Activated CD4-positive, alpha-beta memory T cell treated with anti-CD3 and anti-CD28 coated beads, Interleukin-2, amount 10 ng/mL, durations not matched to agents 7 days and 5 days (primary cell): ENCODE data around the gene BRMS1L. TPM values are rescaled to one million over a fixed set of nuclear protein-coding genes. Genes with fewer than 3 reads are reported as not detected.
"Not testable (repeated sequence)": the region's sequence is repeated elsewhere in the genome, so short reads cannot be mapped to it uniquely, and the experiment has no call there.

Experiments used
- CTCF ChIA-PET: fragments of 350-600 bp; sonication (Branson Sonifier 250); formaldehyde crosslinking; loops from one replicate; lab custom pipeline; 2021; ENCODE audit warnings: antibody characterized with exemption, inconsistent platforms; lab: Charles Lee
- POLR2A ChIA-PET: fragments of 350-600 bp; sonication (Branson Sonifier 250); formaldehyde crosslinking; loops from one replicate; lab custom pipeline; 2021; ENCODE audit warnings: antibody characterized with exemption; lab: Charles Lee
- DNase-seq: peaks from one replicate; pipeline ENCODE4 v3.0.0-alpha.2; 2020
- H3K27ac Mint-ChIP-seq: one replicate; pipeline ENCODE4 v1.8.0; 2021; ENCODE audit warnings: mild to moderate bottlenecking, mixed read lengths
- H3K27me3 Mint-ChIP-seq: one replicate; pipeline ENCODE4 v1.8.0; 2021; ENCODE audit warnings: mixed read lengths
- H3K36me3 Mint-ChIP-seq: one replicate; pipeline ENCODE4 v1.8.0; 2021; ENCODE audit warnings: low read depth, mixed read lengths
- H3K4me1 Mint-ChIP-seq: one replicate; pipeline ENCODE4 v1.8.0; 2021; ENCODE audit warnings: mixed read lengths
- H3K4me3 Mint-ChIP-seq: one replicate; pipeline ENCODE4 v1.8.0; 2021; ENCODE audit warnings: mild to moderate bottlenecking, mixed read lengths
- H3K9me3 Mint-ChIP-seq: one replicate; pipeline ENCODE4 v1.8.0; 2021; ENCODE audit warnings: mixed read lengths
- total RNA-seq, 2 experiments: library from RNA; stranded (reverse); gene quantifications; one replicate each; pipeline ENCODE4 v1.2.3, GENCODE V29; 2021

BRMS1L gene, protein sequence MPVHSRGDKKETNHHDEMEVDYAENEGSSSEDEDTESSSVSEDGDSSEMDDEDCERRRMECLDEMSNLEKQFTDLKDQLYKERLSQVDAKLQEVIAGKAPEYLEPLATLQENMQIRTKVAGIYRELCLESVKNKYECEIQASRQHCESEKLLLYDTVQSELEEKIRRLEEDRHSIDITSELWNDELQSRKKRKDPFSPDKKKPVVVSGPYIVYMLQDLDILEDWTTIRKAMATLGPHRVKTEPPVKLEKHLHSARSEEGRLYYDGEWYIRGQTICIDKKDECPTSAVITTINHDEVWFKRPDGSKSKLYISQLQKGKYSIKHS
- 1 to 10 TPM; 3.2 to 4.3 TPM for total RNA-seq

DNA sequence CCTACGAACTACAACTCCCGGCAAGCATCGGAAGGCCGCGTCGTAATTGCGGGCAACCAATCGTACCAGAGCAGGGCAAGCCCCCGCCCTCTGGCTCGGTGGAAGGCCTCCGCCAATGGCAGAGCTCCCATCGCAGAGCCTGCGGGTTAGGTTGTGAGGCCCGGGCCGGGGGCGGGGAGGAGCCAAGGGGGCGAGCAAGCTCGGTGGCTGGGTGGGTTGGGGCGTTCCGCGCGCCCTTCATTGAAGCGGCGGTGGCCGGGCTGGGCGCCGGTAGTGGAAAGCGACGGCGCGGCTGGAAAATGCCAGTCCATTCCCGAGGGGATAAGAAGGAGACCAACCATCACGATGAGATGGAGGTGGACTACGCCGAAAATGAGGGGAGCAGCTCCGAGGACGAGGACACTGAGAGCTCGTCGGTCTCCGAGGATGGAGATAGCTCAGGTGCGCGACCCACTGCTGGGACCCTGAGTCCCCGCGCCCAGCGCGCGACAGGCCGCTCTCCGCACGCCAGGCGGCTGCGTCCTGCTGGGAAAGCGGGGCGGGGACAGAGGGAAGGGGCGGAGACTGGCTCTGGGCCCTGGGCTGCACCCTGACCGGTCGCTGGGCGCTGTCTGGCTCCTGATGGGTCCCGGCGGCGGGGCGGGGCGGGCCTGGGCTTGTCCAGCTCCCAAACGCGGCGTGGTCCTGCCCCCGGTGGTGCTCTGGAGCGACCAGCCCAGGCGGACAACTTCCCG lies at the start of gene BRMS1L:
Gene BRMS1L, plus strand, starts transcription at position 121 of the 734 bp plus-strand sequence. Its CDS starts 179 bp downstream, at position 300.
- no peaks in the 10 kb centered on the region for H3K9me3 Mint-ChIP-seq
- peaks cover 28% of the 10 kb centered on the region for H3K4me1 Mint-ChIP-seq
- H3K4me3 Mint-ChIP-seq: peak within 1 kb of the TSS; percentile 76
- DNase-seq: peak; percentile 98
- peaks cover 3% of the 10 kb centered on the region for H3K27me3 Mint-ChIP-seq
- CTCF ChIA-PET: interaction anchor here (0.7 to 3.2 kb wide), 7 partner anchors 9 to 388 kb away, joined by 3 to 21 read pairs (median 5); partner anchors contain the start of gene RALGAPA1
- H3K36me3 Mint-ChIP-seq: peaks cover 4% of the 10 kb centered on the region
- POLR2A ChIA-PET: interaction anchor here (0.6 to 2.1 kb wide), 13 partner anchors 9 to 844 kb away, joined by 3 to 10 read pairs (median 3); partner anchors contain the start of genes FAM177A1, MBIP, PPP2R3C and RALGAPA1
- H3K27ac Mint-ChIP-seq: peak within 1 kb of the TSS; percentile 54

DNA sequence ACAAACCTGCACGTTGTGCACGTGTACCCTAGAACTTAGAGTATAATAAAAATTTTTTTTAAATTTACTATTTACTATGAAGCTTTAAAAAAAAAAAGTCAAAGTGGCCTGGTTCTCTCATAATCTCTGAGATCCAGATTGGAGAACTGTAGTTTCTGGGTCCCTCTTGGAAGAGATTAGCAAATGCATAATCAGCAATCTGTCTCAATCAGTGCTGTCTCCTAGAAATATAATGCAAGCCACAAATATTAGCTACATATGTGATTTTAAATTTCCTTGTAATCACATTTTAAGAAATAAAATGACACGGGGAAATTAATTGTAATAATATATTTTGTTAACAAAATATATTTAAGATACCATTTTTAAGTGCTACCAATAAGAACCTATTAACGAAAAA lies 49.3 kb upstream of the BRMS1L start:
- ChIA-PET CTCF (interaction anchor here (0.8 to 1.4 kb wide), 2 partner anchors 11 to 45 kb away, joined by 3 read pairs; no protein-coding TSS in a partner anchor), POLR2A (no interaction called here)
- no peak overlapping the region for H3K4me3 Mint-ChIP-seq
- H3K36me3 Mint-ChIP-seq: peaks cover 12% of the 10 kb centered on the region
- no peaks in the 10 kb centered on the region for H3K4me1 Mint-ChIP-seq
- DNase-seq: no peak
- H3K9me3 Mint-ChIP-seq: peaks cover 9% of the 10 kb centered on the region
- H3K27me3 Mint-ChIP-seq: no peaks in the 10 kb centered on the region
- no peak overlapping the region for H3K27ac Mint-ChIP-seq

DNA sequence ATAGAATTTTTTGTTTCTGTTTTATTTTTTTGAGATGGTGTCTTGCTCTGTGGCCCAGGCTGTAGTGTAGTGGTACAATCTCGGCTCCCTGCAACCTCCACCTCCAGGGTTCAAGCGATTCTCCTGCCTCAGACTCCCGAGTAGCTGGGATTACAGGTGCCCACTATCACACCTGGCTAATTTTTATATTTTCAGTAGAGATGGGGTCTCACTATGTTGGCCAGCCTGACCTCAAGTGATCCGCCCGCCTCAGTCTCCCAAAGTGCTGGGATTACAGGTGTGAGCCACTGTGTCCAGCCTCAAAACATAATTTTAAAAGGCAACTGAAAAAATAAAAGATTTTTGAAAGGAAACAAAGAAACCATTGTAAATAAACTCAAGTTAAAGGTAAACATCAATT lies 48.6 kb upstream of the BRMS1L start:
- H3K9me3 Mint-ChIP-seq, POLR2A ChIA-PET, H3K27me3 Mint-ChIP-seq, H3K27ac Mint-ChIP-seq, DNase-seq, H3K4me1 Mint-ChIP-seq, H3K4me3 Mint-ChIP-seq: not testable (repeated sequence)
- H3K36me3 Mint-ChIP-seq: peaks cover 12% of the 10 kb centered on the region
- CTCF ChIA-PET: interaction anchor here (0.8 kb wide), 1 partner anchor 45 kb away, joined by 3 read pairs; no protein-coding TSS in a partner anchor

DNA sequence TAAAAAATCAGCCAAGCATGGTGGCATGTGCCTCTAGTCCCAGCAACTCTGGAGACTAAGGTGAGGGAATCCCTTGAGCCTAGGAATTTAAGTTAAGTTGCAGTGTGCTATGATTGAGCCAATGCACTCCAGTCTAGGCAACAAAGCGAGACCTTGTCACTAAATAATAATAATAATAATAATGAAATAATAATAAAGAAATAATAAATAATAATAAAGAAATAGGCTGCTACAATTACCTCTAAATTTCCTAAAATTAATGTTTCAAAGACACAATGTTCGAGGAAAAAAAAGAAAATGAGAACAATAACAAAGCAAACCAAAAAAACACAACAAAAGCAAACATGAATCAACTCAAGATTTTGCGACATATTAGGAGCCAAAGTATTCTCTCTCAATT lies 46.8 kb upstream of the BRMS1L start:
- POLR2A ChIA-PET: no interaction called here
- Mint-ChIP-seq H3K27me3 (no peaks in the 10 kb centered on the region), H3K9me3 (peaks cover 9% of the 10 kb centered on the region), H3K27ac (no peak overlapping the region), H3K36me3 (peaks cover 12% of the 10 kb centered on the region), H3K4me1 (no peaks in the 10 kb centered on the region), H3K4me3 (no peak overlapping the region)
- no peak for DNase-seq
- CTCF ChIA-PET: no interaction called here

DNA sequence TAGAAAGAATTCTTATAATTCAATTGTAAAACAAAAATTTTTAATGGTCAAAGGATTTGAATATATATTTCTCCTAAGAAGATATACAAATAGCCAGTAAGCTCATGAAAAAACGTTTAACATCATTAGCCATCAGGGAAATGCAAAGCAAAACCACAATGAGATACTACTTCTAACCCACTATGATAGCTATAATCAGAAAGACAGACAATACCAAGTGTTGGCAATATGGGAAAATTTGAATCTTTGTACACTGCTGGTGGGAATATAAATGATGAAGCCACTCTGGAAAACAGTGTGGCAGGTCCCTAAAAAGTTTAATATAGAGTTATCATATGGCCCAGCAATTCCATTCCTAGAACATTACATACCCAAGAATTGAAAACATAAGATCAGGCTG lies 42.4 kb upstream of the BRMS1L start:
- peaks cover 8% of the 10 kb centered on the region for H3K36me3 Mint-ChIP-seq
- ChIA-PET CTCF (no interaction called here), POLR2A (no interaction called here)
- peaks cover 4% of the 10 kb centered on the region for H3K4me1 Mint-ChIP-seq
- DNase-seq: no peak
- H3K4me3 Mint-ChIP-seq: no peak overlapping the region
- H3K27ac Mint-ChIP-seq: no peak overlapping the region
- H3K27me3 Mint-ChIP-seq: no peaks in the 10 kb centered on the region
- H3K9me3 Mint-ChIP-seq: peaks cover 9% of the 10 kb centered on the region

DNA sequence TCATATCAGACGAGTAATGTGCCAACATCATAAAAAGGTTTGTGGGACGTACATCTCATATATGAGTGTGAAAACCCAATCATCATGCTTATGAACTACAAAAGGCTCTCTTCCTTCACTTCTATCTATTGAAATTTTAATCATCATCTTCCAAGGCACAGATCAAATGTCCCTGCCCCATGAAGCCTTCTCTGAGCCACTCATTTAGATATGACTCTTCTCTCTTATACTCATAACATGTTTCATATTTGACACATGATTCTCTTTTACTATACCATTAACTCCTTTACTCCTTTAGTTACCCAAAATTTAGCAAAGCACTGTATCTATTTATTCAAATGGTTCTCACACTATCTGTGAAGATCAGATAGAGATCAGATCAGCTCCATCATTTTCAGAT lies 39.3 kb upstream of the BRMS1L start:
- H3K9me3 Mint-ChIP-seq: no peaks in the 10 kb centered on the region
- H3K4me1 Mint-ChIP-seq: peaks cover 13% of the 10 kb centered on the region
- H3K27me3 Mint-ChIP-seq: no peaks in the 10 kb centered on the region
- ChIA-PET POLR2A (no interaction called here), CTCF (interaction anchor here (1.3 kb wide), 1 partner anchor 10 kb away, joined by 3 read pairs; no protein-coding TSS in a partner anchor)
- H3K4me3 Mint-ChIP-seq: no peak overlapping the region
- DNase-seq: no peak
- H3K27ac Mint-ChIP-seq: no peak overlapping the region
- H3K36me3 Mint-ChIP-seq: no peaks in the 10 kb centered on the region

DNA sequence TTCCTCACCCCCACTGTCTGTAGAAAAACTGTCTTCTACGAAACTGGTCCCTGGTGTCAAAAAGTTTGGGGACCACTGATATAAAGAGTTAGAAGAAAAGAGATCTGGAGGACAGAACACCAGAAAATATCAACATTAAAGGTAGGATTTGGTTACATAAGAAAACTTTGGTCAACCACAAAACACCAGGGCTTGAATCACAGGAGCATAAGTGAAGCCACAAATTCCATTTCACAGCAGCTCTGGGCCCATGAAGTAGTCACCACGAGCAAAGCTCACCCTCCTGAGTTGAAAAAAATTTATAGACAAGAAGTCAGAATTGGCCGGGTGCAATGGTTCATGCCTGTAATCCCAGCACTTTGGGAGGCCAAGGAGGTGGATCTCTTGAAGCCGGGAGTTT lies 36.5 kb upstream of the BRMS1L start:
- POLR2A ChIA-PET: interaction anchor here (0.7 kb wide), 1 partner anchor 561 kb away, joined by 3 read pairs; no protein-coding TSS in a partner anchor
- no peaks in the 10 kb centered on the region for H3K9me3 Mint-ChIP-seq
- no peak overlapping the region for H3K4me3 Mint-ChIP-seq
- H3K27me3 Mint-ChIP-seq: no peaks in the 10 kb centered on the region
- no peaks in the 10 kb centered on the region for H3K36me3 Mint-ChIP-seq
- no peak for DNase-seq
- CTCF ChIA-PET: no interaction called here
- peaks cover 13% of the 10 kb centered on the region for H3K4me1 Mint-ChIP-seq
- no peak overlapping the region for H3K27ac Mint-ChIP-seq

DNA sequence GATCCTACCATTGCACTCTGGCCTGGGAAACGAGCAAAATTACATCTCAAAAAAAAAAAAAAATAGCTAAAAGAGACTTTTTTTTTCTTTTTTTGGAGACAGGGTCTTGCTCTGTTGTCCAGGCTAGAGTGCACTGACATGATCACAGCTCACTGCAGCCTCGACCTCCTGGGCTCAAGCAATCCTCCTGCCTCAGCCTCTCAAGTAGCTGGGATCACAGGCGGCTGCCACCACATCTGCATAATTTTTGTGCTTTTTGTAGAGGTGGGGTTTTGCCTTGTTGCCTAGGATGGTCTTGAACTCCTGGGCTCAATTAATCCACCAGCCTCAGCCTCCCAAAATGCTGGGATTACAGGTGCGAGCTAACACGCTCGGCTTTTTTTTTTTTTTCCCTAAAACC lies 28.3 kb upstream of the BRMS1L start:
- ChIA-PET POLR2A (no interaction called here), CTCF (interaction anchor here (0.7 kb wide), 1 partner anchor 579 kb away, joined by 4 read pairs; no protein-coding TSS in a partner anchor)
- peaks cover 6% of the 10 kb centered on the region for H3K4me1 Mint-ChIP-seq

DNA sequence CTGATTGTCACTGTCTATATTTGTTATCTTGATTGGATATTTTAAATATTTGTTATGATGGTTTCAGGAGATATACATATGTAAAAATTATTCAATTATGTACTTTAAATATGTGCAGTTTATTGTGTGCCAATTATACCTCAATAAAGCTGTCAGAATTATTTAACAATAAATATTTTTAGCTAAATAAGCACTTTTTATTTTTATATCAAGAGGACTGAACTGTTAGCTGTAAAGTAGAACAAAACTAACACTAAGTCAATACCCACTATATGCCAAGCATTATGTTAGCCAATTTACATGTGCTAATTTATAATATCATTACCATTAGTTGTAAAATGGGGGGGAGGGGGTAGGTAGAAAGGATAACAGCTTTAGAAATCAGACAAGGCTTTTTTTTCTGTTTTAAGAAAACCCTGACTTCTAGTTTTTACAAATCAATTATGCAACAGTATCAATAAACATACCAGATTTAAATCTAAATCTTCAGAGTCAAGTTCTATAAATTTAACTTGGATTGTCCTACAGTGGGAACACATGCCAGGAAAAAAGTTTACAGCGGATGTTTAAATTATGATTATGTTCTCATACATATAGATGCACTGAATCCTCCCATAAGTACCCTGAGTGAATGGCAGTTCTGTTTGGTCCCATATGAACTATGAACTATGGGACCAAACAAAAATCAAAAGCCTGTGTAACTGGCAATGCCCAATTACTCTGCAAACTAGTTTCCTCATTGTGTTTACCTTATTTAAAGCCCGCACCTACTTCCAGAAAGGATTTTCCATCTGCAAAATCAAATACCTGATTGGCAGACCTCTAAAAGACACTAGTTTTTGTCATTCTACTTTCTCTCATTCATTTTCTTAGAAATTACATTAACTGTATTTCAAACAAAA lies 19.9 kb upstream of the BRMS1L start:
- Mint-ChIP-seq H3K4me1 (peaks cover 29% of the 10 kb centered on the region), H3K27ac (no peak overlapping the region), H3K27me3 (peaks cover 2% of the 10 kb centered on the region), H3K9me3 (no peaks in the 10 kb centered on the region), H3K36me3 (peaks cover 7% of the 10 kb centered on the region), H3K4me3 (no peak overlapping the region)
- ChIA-PET CTCF (interaction anchor here (1.4 to 2.8 kb wide), 4 partner anchors 9 to 20 kb away, joined by 4 to 23 read pairs (median 6); partner anchors contain the start of gene BRMS1L), POLR2A (interaction anchor here (0.5 kb wide), 1 partner anchor 509 kb away, joined by 3 read pairs; no protein-coding TSS in a partner anchor)
- DNase-seq: no peak

More for the DNA sequence above, 28.3 kb upstream of the BRMS1L start:
- DNase-seq: no peak
- H3K4me3 Mint-ChIP-seq: no peak overlapping the region
- H3K27ac Mint-ChIP-seq: no peak overlapping the region
- H3K9me3 Mint-ChIP-seq: no peaks in the 10 kb centered on the region
- H3K27me3 Mint-ChIP-seq: no peaks in the 10 kb centered on the region
- H3K36me3 Mint-ChIP-seq: peaks cover 3% of the 10 kb centered on the region

DNA sequence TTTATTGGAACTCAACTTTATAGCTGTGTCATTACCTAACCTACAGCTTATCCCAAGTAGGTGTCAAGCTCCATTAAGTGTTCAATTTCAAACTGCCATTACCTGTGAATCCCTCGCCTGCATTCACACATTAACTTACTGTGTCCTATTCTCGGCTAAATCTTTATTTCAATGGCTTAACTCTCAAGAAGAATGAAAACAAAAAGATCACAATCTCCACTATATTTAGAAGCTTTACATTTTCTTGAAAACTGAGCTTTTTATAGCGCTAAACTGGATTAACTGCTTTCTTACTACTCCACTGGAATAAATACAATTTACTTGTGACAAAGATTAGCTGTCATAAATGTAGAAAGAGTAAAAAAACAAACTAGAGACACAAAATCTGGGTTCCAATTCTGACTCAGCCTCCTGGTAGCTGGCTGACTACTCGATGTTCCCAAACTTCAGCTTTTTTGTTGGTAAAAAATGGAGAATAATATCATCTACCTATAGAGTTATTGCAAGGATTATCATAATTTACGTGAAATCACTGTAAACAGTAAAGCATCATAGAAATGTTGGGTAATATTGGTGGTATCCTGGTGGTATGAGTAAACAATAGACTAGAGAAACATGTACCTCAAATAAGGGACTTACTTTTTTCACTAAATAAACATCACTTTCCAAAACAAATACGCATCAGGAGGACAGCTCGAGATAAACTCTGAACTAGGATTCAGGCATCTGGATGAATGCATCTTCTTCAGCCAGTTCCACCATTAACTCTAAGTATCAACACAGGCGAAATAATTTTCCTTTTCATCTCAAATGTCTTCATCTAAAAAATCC lies 18.8 kb upstream of the BRMS1L start:
- POLR2A ChIA-PET: interaction anchor here (1.1 to 1.2 kb wide), 3 partner anchors 19 to 513 kb away, joined by 3 to 6 read pairs (median 3); partner anchors contain the start of genes BRMS1L and MBIP
- Mint-ChIP-seq H3K27ac (peak overlapping the region; percentile 51), H3K36me3 (peaks cover 5% of the 10 kb centered on the region), H3K4me3 (peak overlapping the region; percentile 98), H3K4me1 (peaks cover 29% of the 10 kb centered on the region), H3K9me3 (no peaks in the 10 kb centered on the region), H3K27me3 (peaks cover 2% of the 10 kb centered on the region)
- DNase-seq: no peak
- CTCF ChIA-PET: interaction anchor here (1.4 to 2.8 kb wide), 4 partner anchors 8 to 19 kb away, joined by 4 to 23 read pairs (median 6); partner anchors contain the start of gene BRMS1L

DNA sequence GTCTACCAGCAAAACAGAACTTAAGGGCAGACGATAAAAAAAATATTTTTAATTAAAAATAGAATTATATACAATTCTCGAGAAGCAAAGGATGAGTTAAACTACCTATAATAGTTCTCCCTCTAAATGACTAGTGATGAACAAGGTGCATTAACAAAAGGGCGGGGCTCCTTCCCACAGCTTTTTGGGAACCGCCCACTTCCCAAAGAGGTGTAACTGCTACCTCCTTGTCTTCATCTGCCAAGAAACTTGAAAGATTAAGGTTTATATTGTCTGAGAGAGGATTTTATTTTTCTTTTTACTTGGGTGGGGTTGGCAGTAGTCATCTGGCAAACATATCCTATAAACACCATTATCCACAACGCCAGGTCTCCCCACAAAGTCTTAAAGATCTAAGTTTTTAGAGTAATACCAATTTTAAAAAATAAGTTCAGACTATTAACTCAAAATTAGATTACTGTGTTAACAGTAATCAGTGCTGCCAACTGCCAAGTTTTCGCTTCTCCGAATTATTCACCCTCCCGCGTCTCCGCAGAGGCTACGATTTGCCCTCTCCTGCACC lies 18.0 kb upstream of the BRMS1L start:
- peak overlapping the region; percentile 92 for H3K27ac Mint-ChIP-seq

More for the DNA sequence above, 18.0 kb upstream of the BRMS1L start:
- Mint-ChIP-seq H3K4me1 (peaks cover 29% of the 10 kb centered on the region), H3K4me3 (peak overlapping the region; percentile 98), H3K36me3 (peaks cover 3% of the 10 kb centered on the region), H3K9me3 (no peaks in the 10 kb centered on the region), H3K27me3 (peaks cover 2% of the 10 kb centered on the region)
- peak; percentile 33 for DNase-seq
- ChIA-PET POLR2A (interaction anchor here (1.1 to 1.4 kb wide), 4 partner anchors 18 to 512 kb away, joined by 3 to 6 read pairs (median 4); partner anchors contain the start of genes BRMS1L and MBIP), CTCF (interaction anchor here (1.6 to 2.8 kb wide), 3 partner anchors 11 to 18 kb away, joined by 5 to 23 read pairs (median 6); partner anchors contain the start of gene BRMS1L)
